Calu3 (cell line): ENCODE results near the gene CD8A. TPM values are rescaled to one million over a fixed set of nuclear protein-coding genes. Genes with fewer than 3 reads are reported as not detected.

Experiments
- BruUV-seq: library from RNA; stranded (reverse); fragments of 400-500 nt; replicated peaks from 2 replicates; lab custom pipeline; 2021; lab: Mats Ljungman, UMichigan
- CTCF ChIA-PET: fragments of 300-600 bp; sonication (Branson Sonifier 250); formaldehyde crosslinking; loops from one replicate; lab custom pipeline; 2022; ENCODE audit warnings: antibody characterized with exemption; lab: Charles Lee
- DNase-seq: peaks from one replicate; pipeline ENCODE4 v3.0.0; 2022
- H3K27ac Mint-ChIP-seq: one replicate; pipeline ENCODE4 v1.8.0; 2022; ENCODE audit warnings: mixed read lengths; ENCODE audit not compliant: unreplicated experiment
- H3K27me3 Mint-ChIP-seq: one replicate; pipeline ENCODE4 v1.8.0; 2022; ENCODE audit warnings: mixed read lengths; ENCODE audit not compliant: unreplicated experiment
- H3K36me3 Mint-ChIP-seq: one replicate; pipeline ENCODE4 v1.8.0; 2022; ENCODE audit warnings: mild to moderate bottlenecking, moderate library complexity, mixed read lengths; ENCODE audit not compliant: insufficient read depth, unreplicated experiment
- H3K4me1 Mint-ChIP-seq: one replicate; pipeline ENCODE4 v1.8.0; 2022; ENCODE audit warnings: mild to moderate bottlenecking, low read depth, mixed read lengths; ENCODE audit not compliant: unreplicated experiment
- H3K4me3 Mint-ChIP-seq: one replicate; pipeline ENCODE4 v1.8.0; 2022; ENCODE audit warnings: mild to moderate bottlenecking, low read depth, moderate library complexity, mixed read lengths; ENCODE audit not compliant: unreplicated experiment
- H3K9me3 Mint-ChIP-seq: one replicate; pipeline ENCODE4 v1.8.0; 2022; ENCODE audit warnings: low read depth, mixed read lengths; ENCODE audit not compliant: unreplicated experiment
- CTCF ChIP-seq: fragments of 200-600 bp; IDR thresholded peaks from one replicate; pipeline ENCODE4 v1.8.0; 2022; ENCODE audit warnings: antibody characterized with exemption; ENCODE audit not compliant: unreplicated experiment
- intact Hi-C: fragments of 100-400 bp; cut with micrococcal nuclease; formaldehyde crosslinking; loops from one replicate; pipeline ENCODE4 v1.10.0; 2022; ENCODE audit not compliant: unreplicated experiment
- total RNA-seq: library from RNA; stranded (reverse); gene quantifications from 2 replicates; pipeline ENCODE4 v1.2.3, GENCODE V29; 2022

Gene CD8A
- total RNA-seq, 1 experiment from 2014 or later = 0.31 TPM

DNA sequence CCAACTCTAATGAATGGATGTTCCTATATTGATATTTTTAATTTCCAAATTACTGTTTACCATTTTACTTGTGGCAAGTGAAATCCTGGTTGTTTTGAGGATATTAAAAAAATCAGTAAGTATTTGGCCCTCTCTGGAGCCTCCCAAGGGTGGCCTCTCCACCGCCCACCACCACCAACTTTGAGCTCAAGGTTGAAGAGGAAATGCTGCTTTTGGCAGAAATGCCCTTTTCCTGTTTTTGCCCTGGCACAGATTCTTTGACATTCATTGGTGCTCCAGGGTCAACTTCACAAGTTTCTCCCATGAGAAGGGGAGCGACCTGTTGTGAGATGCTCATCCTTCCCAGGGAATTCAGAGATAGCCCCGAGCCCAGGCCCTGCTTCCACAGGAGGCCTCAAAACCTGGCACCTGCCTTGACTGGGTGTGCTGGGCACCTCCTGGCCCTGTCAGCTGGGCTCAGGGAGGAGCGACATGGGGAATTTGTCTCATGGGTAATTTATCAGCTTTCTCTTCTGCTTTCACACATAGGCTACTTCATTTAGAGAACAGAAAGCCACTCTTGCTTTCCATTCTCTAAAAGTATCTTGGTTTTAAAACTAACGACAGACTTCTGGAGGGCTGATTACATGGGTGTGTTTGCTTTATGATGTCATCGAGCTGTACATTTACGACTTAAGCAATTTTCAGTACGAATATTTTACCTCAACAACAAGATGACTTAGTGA, 6.9 kb downstream of the CD8A start:
- intact Hi-C loops = no loop called here
- no TSS peak for BruUV-seq
- CTCF ChIA-PET = no interaction called here
- no peaks in the 10 kb centered on the region for H3K9me3 Mint-ChIP-seq
- no peaks in the 10 kb centered on the region for H3K36me3 Mint-ChIP-seq
- no peak overlapping the region for H3K4me3 Mint-ChIP-seq
- H3K27ac Mint-ChIP-seq = no peak overlapping the region
- peaks cover 13% of the 10 kb centered on the region for H3K27me3 Mint-ChIP-seq
- DNase-seq = no peak
- H3K4me1 Mint-ChIP-seq = no peaks in the 10 kb centered on the region
- TF ChIP-seq CTCF = no peak

GRCh38 chr2:86782748-86783147, 8.0 kb downstream of the CD8A start:
- Mint-ChIP-seq H3K36me3 (no peaks in the 10 kb centered on the region), H3K4me3 (no peak overlapping the region), H3K4me1 (no peaks in the 10 kb centered on the region), H3K27me3 (peaks cover 7% of the 10 kb centered on the region), H3K27ac (no peak overlapping the region), H3K9me3 (no peaks in the 10 kb centered on the region)
- intact Hi-C loops = no loop called here
- BruUV-seq = no TSS peak
- no peak for TF ChIP-seq CTCF
- CTCF ChIA-PET = no interaction called here
- no peak for DNase-seq

DNA sequence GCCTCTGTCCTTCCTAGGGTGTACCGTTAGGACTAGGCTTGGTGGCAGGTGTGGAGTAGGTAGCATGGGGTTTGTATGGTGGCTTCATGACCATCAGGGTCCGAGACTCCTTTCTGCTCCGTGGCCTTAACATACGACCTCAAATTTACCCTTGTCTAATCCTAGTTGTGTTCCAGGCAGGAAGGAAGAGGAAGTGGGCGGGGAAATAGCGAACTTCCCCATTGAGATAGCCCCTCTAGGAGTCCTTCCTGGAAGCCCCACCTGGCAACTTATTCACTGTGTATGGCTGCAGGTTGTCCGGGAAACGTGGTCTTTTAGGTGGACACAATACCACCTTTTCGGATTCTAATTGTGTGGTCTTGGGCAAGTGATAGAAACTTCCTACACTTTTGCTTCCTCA, 9.3 kb downstream of the CD8A start:
- Mint-ChIP-seq H3K27ac (no peak overlapping the region), H3K27me3 (no peaks in the 10 kb centered on the region), H3K36me3 (peaks cover 6% of the 10 kb centered on the region), H3K9me3 (no peaks in the 10 kb centered on the region), H3K4me1 (no peaks in the 10 kb centered on the region), H3K4me3 (no peak overlapping the region)
- CTCF ChIA-PET = no interaction called here
- no peak for DNase-seq
- no peak for TF ChIP-seq CTCF
- BruUV-seq = no TSS peak
- intact Hi-C loops = no loop called here

DNA sequence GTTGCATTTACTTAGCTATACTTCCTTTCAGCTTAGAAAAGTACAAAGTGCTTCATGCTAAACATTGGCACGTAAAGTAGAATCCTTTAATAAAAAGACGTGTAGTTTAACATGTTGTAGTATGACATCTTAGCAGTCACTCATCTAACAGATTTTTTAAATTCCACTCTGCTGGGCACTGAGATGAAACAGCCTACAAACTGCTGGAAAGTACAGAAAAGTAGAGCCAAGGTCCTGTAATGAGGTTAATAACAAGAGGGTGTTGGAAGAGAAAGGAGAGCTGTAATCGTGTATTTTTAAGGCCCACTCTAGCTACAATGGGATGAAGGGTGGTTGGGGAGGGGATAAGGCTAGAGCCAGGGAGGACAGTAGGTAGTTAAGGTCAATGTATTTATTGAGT, 10.7 kb downstream of the CD8A start:
- intact Hi-C loops = no loop called here
- BruUV-seq = no TSS peak
- no peaks in the 10 kb centered on the region for H3K4me1 Mint-ChIP-seq
- no peak overlapping the region for H3K4me3 Mint-ChIP-seq
- no peak overlapping the region for H3K27ac Mint-ChIP-seq
- DNase-seq = no peak
- CTCF ChIA-PET = no interaction called here
- TF ChIP-seq CTCF = no peak
- H3K27me3 Mint-ChIP-seq = no peaks in the 10 kb centered on the region
- H3K36me3 Mint-ChIP-seq = peaks cover 6% of the 10 kb centered on the region
- H3K9me3 Mint-ChIP-seq = no peaks in the 10 kb centered on the region
